Spinal cord (tissue), 10 donors: ENCODE measurements around the gene VSTM2B. TPM values are rescaled to one million over a fixed set of nuclear protein-coding genes. Genes with fewer than 3 reads are reported as not detected.

ENCODE experiments used
- DNase-seq, 6 donors: peaks; one replicate each; pipeline versions ENCODE4 v3.0.0 to v3.0.0-alpha.2; 2013 to 2015; ENCODE audit warnings: low spot score in 6 of 6, low read depth in 4 of 6
- H3K27ac ChIP-seq: one replicate; pipeline ENCODE4 v1.5.1; 2013; ENCODE audit warnings: low read depth, low read length, control low read depth
- H3K27me3 ChIP-seq: one replicate; pipeline ENCODE4 v1.6.1; 2013; ENCODE audit warnings: low read length; ENCODE audit not compliant: control insufficient read depth, insufficient read depth
- H3K36me3 ChIP-seq: one replicate; pipeline ENCODE4 v1.6.1; 2013; ENCODE audit warnings: low read length; ENCODE audit not compliant: control insufficient read depth, insufficient read depth
- H3K4me1 ChIP-seq: one replicate; pipeline ENCODE4 v1.6.1; 2013; ENCODE audit warnings: low read length; ENCODE audit not compliant: control insufficient read depth, insufficient read depth
- H3K4me3 ChIP-seq: one replicate; pipeline ENCODE4 v1.5.1; 2013; ENCODE audit warnings: low read depth, low read length, control low read depth
- H3K9me3 ChIP-seq: one replicate; pipeline ENCODE4 v1.6.1; 2013; ENCODE audit warnings: low read length; ENCODE audit not compliant: control insufficient read depth, insufficient read depth
- WGBS: methylation state at CpG from one replicate; pipeline ENCODE4 v1.1.5; 2013; ENCODE audit warnings: missing lambda C conversion rate; ENCODE audit not compliant: insufficient coverage; 5-methylcytosine and 5-hydroxymethylcytosine counted together
- polyA plus RNA-seq, 2 donors: library from polyadenylated mRNA; unstranded; fragments of 120-200 nt; gene quantifications; one replicate each; pipeline ENCODE4 v1.2.1, GENCODE V29; 2013; ENCODE audit not compliant: insufficient read length in 2 of 2
- total RNA-seq, 2 donors: library from RNA; depleted of rRNA in 1 of 2; stranded (reverse); fragments of 120-200 nt in 1 of 2; fragments of >200 nt in 1 of 2; gene quantifications; one replicate each; pipeline versions ENCODE4 v1.2.3 to v1.2.4, GENCODE V29; 2013 to 2014
- donor health status: healthy.

VSTM2B gene
- total and polyA plus RNA-seq, 4 donors: 7.2 to 43.2 (median 23.1) TPM

- peaks cover 2% of the 10 kb centered on the region for H3K27me3 ChIP-seq
- H3K27ac ChIP-seq: no peak overlapping the region
- no peaks in the 10 kb centered on the region for H3K9me3 ChIP-seq
- DNase-seq: no peak
- H3K4me3 ChIP-seq: no peak overlapping the region
- WGBS: 78% methylated on average over 3 of the region's 3 CpGs
- peaks cover 2% of the 10 kb centered on the region for H3K36me3 ChIP-seq
- peaks cover 8% of the 10 kb centered on the region for H3K4me1 ChIP-seq
Measured at GRCh38 chr19:29511768-29512167, 14.0 kb upstream of the VSTM2B start.

GRCh38 chr19:29512748-29513147 lies 13.0 kb upstream of the VSTM2B start:
- no peak overlapping the region for H3K27ac ChIP-seq
- no peak for DNase-seq
- H3K4me1 ChIP-seq: peaks cover 8% of the 10 kb centered on the region
- no peak overlapping the region for H3K4me3 ChIP-seq
- no peaks in the 10 kb centered on the region for H3K36me3 ChIP-seq
- H3K9me3 ChIP-seq: no peaks in the 10 kb centered on the region
- H3K27me3 ChIP-seq: peaks cover 4% of the 10 kb centered on the region
- WGBS: 50% methylated on average over 1 of the region's 1 CpG

GRCh38 chr19:29514525-29515232 lies 11.1 kb upstream of the VSTM2B start:
- Histone ChIP-seq H3K9me3 (no peaks in the 10 kb centered on the region), H3K27ac (no peak overlapping the region), H3K36me3 (no peaks in the 10 kb centered on the region), H3K4me1 (peaks cover 8% of the 10 kb centered on the region), H3K27me3 (peaks cover 4% of the 10 kb centered on the region), H3K4me3 (no peak overlapping the region)
- 79% methylated on average over 4 of the region's 8 CpGs for WGBS
- peak in 2 of 6 donors; percentile 31 to 64 for DNase-seq

- peaks cover 4% of the 10 kb centered on the region for H3K27me3 ChIP-seq
- WGBS: 68% methylated on average over 5 of the region's 5 CpGs
- H3K36me3 ChIP-seq: no peaks in the 10 kb centered on the region
Measured at GRCh38 chr19:29515233-29515619, 10.6 kb upstream of the VSTM2B start.

GRCh38 chr19:29515706-29516357 lies 10.0 kb upstream of the VSTM2B start:
- no peak for DNase-seq
- WGBS: 67% methylated on average over 11 of the region's 19 CpGs
- H3K9me3 ChIP-seq: no peaks in the 10 kb centered on the region
- peaks cover 4% of the 10 kb centered on the region for H3K27me3 ChIP-seq
- peaks cover 12% of the 10 kb centered on the region for H3K4me1 ChIP-seq
- no peaks in the 10 kb centered on the region for H3K36me3 ChIP-seq
- H3K4me3 ChIP-seq: no peak overlapping the region
- H3K27ac ChIP-seq: no peak overlapping the region

More at GRCh38 chr19:29515233-29515619, 10.6 kb upstream of the VSTM2B start:
- peaks cover 8% of the 10 kb centered on the region for H3K4me1 ChIP-seq
- no peak overlapping the region for H3K27ac ChIP-seq
- H3K4me3 ChIP-seq: no peak overlapping the region
- no peaks in the 10 kb centered on the region for H3K9me3 ChIP-seq
- DNase-seq: no peak

GRCh38 chr19:29516358-29516725 lies 9.5 kb upstream of the VSTM2B start:
- Histone ChIP-seq H3K9me3 (no peaks in the 10 kb centered on the region), H3K4me1 (peaks cover 12% of the 10 kb centered on the region), H3K4me3 (no peak overlapping the region), H3K36me3 (no peaks in the 10 kb centered on the region), H3K27me3 (peaks cover 4% of the 10 kb centered on the region), H3K27ac (no peak overlapping the region)
- DNase-seq: no peak
- WGBS: 84% methylated on average over 6 of the region's 9 CpGs

- Histone ChIP-seq H3K36me3 (no peaks in the 10 kb centered on the region), H3K4me3 (no peak overlapping the region), H3K9me3 (no peaks in the 10 kb centered on the region), H3K27me3 (peaks cover 4% of the 10 kb centered on the region), H3K27ac (no peak overlapping the region), H3K4me1 (peaks cover 12% of the 10 kb centered on the region)
- no peak for DNase-seq
- WGBS: 87% methylated on average over 9 of the region's 9 CpGs
Measured at GRCh38 chr19:29516821-29517395, 8.9 kb upstream of the VSTM2B start.

- no peak overlapping the region for H3K27ac ChIP-seq
- H3K9me3 ChIP-seq: no peaks in the 10 kb centered on the region
- no peak overlapping the region for H3K4me3 ChIP-seq
- peaks cover 4% of the 10 kb centered on the region for H3K27me3 ChIP-seq
- no peak for DNase-seq
- H3K4me1 ChIP-seq: peaks cover 12% of the 10 kb centered on the region
- 73% methylated on average over 3 of the region's 4 CpGs for WGBS
- H3K36me3 ChIP-seq: no peaks in the 10 kb centered on the region
Measured at GRCh38 chr19:29517412-29517811, 8.4 kb upstream of the VSTM2B start.

- WGBS: 88% methylated on average over 4 of the region's 4 CpGs
- DNase-seq: no peak
- no peak overlapping the region for H3K4me3 ChIP-seq
- H3K27ac ChIP-seq: no peak overlapping the region
- no peaks in the 10 kb centered on the region for H3K9me3 ChIP-seq
- no peaks in the 10 kb centered on the region for H3K36me3 ChIP-seq
- H3K4me1 ChIP-seq: peaks cover 12% of the 10 kb centered on the region
- peaks cover 4% of the 10 kb centered on the region for H3K27me3 ChIP-seq
Measured at GRCh38 chr19:29517946-29518345, 7.8 kb upstream of the VSTM2B start.

GRCh38 chr19:29519146-29519545 lies 6.6 kb upstream of the VSTM2B start:
- H3K9me3 ChIP-seq: no peaks in the 10 kb centered on the region
- no peak overlapping the region for H3K4me3 ChIP-seq
- DNase-seq: no peak
- no peak overlapping the region for H3K27ac ChIP-seq
- H3K4me1 ChIP-seq: peaks cover 14% of the 10 kb centered on the region
- WGBS: 76% methylated on average over 4 of the region's 5 CpGs
- no peaks in the 10 kb centered on the region for H3K36me3 ChIP-seq
- peaks cover 6% of the 10 kb centered on the region for H3K27me3 ChIP-seq
